T-helper 17 cell (primary cell): ENCODE measurements around the gene ATXN7L1. TPM values are rescaled to one million over a fixed set of nuclear protein-coding genes. Genes with fewer than 3 reads are reported as not detected.

ENCODE experiments used
- ATAC-seq: fragments of 150-1000 bp; cut with Tn5 transposase; 2 replicates; pipeline ENCODE4 v1.10.0; 2021; ENCODE audit warnings: mild to moderate bottlenecking, moderate library complexity
- DNase-seq, 3 donors: peaks; one replicate each; pipeline versions ENCODE4 v3.0.0 to v3.0.0-alpha.2; 2020 to 2021
- H3K9me3 ChIP-seq: one replicate; pipeline ENCODE4 v1.7.0; 2013; ENCODE audit warnings: low read length, mild to moderate bottlenecking; ENCODE audit not compliant: control insufficient read depth, poor library complexity, severe bottlenecking
- H3K27ac Mint-ChIP-seq: one replicate; pipeline ENCODE4 v1.8.0; 2022; ENCODE audit warnings: mild to moderate bottlenecking, moderate library complexity, mixed read lengths
- H3K27me3 Mint-ChIP-seq: one replicate; pipeline ENCODE4 v1.8.0; 2022; ENCODE audit warnings: mixed read lengths
- H3K36me3 Mint-ChIP-seq: one replicate; pipeline ENCODE4 v1.8.0; 2022; ENCODE audit warnings: low read depth, mixed read lengths
- H3K4me1 Mint-ChIP-seq: one replicate; pipeline ENCODE4 v1.8.0; 2022; ENCODE audit warnings: mild to moderate bottlenecking, mixed read lengths
- H3K4me3 Mint-ChIP-seq: one replicate; pipeline ENCODE4 v1.8.0; 2022; ENCODE audit warnings: mild to moderate bottlenecking, moderate library complexity, mixed read lengths
- total RNA-seq, 4 donors: library from RNA in 2 of 4; stranded (reverse) in 2 of 4; gene quantifications; one replicate each; pipeline ENCODE4 v1.2.3 and lab custom pipeline; 2022 to 2026

Gene ATXN7L1
- total RNA-seq, 2 donors from 2014 or later: 36.6 to 45.7 TPM

DNA sequence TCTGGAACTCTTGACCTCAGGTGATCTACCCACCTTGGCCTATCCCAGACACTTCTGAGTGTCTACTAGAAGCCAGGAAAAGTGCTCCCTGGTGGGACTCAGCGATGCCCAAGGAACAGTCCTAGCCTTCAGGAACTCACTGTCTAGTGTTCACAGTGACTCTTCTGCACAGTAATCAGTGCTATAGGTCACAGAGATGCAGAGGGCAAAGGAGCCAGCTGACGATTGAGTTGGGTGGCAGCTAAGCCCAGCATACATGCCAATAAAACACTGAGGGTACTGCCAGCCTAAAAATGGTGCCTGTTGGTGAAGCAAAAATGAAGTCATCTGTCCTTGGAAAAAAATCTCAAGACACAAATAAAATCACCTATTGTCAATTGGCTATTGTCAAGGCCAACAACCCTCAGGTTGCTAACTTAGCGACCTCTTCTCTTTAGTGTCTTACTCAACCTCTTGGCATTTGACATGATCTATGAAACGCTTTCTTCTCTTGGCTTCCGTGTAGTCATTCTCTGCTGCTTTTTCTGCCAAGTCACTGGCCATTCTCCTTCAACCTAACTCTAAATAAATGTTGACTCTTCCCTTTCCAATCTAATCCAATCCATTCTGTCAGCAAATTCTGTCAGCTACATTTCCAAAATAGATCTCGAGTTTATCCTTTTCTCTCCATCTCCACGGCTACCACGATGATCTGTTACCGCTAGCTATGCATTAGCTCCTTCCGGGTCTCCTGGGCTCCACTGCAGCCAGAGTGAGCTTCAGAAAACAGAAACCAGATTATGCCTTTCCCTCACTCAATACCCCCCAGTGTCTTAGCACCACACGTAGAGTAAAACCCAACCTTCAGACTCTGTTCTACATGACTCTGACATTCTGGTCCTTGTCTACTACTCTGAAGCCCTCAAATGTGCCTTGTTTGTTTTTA is 99.2 kb downstream of the ATXN7L1 start:
- peaks cover 5% of the 10 kb centered on the region for H3K36me3 Mint-ChIP-seq
- H3K9me3 ChIP-seq: no peaks in the 10 kb centered on the region
- no peak for DNase-seq
- H3K27me3 Mint-ChIP-seq: no peaks in the 10 kb centered on the region
- H3K4me1 Mint-ChIP-seq: peaks cover 5% of the 10 kb centered on the region
- no peak for ATAC-seq
- no peak overlapping the region for H3K27ac Mint-ChIP-seq
- H3K4me3 Mint-ChIP-seq: no peak overlapping the region

DNA sequence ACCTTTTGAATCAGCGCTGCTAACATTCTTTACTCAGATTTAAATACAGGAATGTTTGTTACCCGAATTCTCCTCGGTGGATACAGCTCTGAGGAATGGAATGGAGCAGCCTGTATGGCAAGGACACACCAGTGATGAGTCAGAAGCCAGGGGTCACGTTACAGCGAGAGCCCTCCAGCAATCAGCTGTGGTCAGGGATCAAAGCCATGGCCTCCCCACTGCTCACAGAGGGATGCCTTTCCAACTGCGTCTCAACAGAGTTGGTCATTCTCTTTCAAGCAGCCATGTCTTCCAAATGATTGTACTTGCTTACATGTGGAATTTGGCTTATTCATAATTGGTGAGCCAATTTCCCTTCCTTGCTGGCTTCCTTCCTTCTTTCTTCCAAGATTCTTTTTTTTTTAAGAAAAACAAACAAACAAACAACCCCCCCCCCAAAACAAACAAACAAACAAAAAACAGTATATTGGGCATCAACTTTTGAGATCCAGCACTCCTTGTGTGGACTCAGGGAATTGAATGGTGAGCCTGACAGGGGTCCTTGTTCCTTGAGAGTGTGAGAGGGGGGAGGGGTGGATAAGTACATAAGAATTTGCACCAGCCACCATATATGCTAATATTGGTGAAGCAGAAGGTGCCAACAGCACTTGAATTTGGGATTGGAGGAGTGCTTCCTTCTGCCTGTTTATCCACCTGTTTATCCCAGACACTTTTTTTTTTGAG is 100.2 kb downstream of the ATXN7L1 start:
- Mint-ChIP-seq H3K27me3 (no peaks in the 10 kb centered on the region), H3K4me3 (no peak overlapping the region), H3K27ac (no peak overlapping the region), H3K4me1 (peaks cover 5% of the 10 kb centered on the region), H3K36me3 (peaks cover 5% of the 10 kb centered on the region)
- ATAC-seq (no peak), DNase-seq (no peak)
- H3K9me3 ChIP-seq: no peaks in the 10 kb centered on the region

DNA sequence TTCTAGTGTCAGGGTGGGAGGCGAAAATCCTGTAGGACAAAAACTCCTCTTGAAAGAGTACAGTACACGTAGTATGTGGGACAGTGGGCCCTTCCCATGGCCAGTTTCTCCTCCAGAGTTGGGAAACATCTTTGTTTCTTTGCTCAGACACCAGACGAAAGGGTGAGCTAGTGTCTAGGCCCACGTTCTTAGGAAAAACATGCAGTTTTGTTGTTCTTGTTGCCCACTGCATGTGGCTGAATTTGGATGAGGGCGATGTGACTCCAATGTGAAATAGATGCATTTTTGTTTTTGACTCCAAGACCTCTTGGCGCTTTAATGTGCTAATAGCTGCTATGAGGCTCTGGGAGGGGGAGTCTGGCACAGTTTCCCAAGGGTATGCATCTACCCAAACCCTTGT is 100.8 kb downstream of the ATXN7L1 start:
- Mint-ChIP-seq H3K4me3 (no peak overlapping the region), H3K27me3 (no peaks in the 10 kb centered on the region), H3K27ac (no peak overlapping the region), H3K36me3 (peaks cover 5% of the 10 kb centered on the region), H3K4me1 (peaks cover 3% of the 10 kb centered on the region)
- no peaks in the 10 kb centered on the region for H3K9me3 ChIP-seq
- ATAC-seq (no peak), DNase-seq (no peak)

DNA sequence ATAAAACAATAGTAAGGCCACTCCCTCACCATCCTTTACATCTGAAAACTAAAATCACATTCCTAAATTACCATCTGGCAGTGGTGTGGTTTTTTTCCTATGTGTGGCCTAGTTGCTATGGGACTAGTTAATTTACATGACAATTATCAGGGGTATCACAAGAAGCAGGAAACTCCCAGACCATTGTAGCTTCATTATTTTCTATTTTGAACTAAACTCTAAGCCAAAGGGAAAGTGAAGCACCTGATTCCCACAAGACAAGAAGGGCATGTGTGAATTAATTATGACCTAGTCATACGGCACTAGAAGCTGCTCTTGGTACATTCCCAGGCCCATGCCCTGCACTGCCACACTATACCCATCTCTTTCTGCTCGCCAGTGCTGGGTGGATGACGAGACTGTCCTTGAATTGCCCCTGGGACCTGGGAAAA is 103.4 kb downstream of the ATXN7L1 start:
- H3K9me3 ChIP-seq: no peaks in the 10 kb centered on the region
- H3K4me3 Mint-ChIP-seq: no peak overlapping the region
- peaks cover 5% of the 10 kb centered on the region for H3K36me3 Mint-ChIP-seq
- H3K27me3 Mint-ChIP-seq: peaks cover 2% of the 10 kb centered on the region
- ATAC-seq (no peak), DNase-seq (no peak)
- no peak overlapping the region for H3K27ac Mint-ChIP-seq
- peaks cover 3% of the 10 kb centered on the region for H3K4me1 Mint-ChIP-seq

DNA sequence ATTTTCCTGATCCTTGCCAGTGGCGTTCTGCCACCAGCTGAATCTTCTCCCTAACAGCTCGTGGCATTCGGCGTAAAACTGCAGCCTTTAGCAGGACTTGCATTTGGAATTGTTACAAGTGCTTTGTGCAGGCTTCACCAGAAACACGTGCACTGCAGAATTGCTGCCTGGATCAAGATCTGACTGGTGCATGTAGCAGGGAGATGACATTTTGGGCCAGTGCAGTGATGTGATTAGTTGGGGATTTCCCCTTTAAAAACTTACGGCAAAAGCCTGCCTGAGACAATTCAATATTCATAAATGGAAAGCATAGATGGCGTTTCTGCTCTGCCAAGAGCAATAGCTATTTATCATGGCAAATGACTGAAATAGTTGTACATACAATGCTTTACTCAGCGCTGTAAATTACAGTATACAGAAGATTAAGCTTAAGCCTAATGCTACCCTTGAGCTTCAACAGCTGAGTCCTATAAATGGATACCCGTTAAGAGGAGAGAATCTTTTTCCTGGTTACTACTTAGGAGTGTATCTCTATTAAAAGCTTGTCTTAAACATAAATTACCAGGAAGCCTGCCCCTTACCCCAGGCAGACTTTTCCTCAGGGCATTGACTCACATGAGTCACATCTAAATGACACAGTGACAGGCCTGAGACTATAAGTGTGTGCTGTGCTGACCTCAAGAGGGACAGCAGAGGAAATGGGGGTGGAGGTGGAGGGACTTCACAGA is 106.3 kb downstream of the ATXN7L1 start:
- H3K4me3 Mint-ChIP-seq: no peak overlapping the region
- H3K9me3 ChIP-seq: no peaks in the 10 kb centered on the region
- peaks cover 19% of the 10 kb centered on the region for H3K4me1 Mint-ChIP-seq
- H3K27me3 Mint-ChIP-seq: peaks cover 10% of the 10 kb centered on the region
- H3K27ac Mint-ChIP-seq: no peak overlapping the region
- H3K36me3 Mint-ChIP-seq: no peaks in the 10 kb centered on the region
- no peak for DNase-seq
- ATAC-seq: peak; percentile 50

DNA sequence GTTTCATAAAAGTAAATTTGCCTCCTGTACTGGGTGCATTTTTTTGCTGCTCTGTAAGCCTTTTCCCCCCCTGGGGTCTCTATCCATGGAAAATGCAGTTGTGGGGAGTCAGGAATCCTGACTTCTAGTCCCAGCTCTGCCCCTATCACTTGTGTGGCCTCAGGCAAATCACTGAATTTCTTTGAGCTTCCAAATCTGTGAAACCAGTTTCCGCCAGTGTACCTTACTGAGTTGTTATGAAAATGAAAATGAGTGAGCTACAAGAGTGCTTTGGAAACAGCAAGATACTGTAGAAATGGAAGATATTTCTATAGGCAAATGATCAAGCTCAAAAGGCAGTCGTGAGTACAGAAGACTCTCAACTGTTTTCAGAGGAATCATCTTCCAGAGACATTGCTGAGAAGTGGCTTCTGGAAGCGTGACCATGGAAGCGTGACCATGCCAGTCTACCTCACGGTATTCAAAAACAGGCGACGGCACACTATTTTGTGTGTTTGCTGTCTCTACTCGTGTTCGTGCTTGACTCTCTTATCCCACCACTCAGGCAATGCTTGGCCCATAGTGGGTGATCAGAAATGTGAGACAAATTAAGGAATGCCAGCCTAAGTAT is 107.4 kb downstream of the ATXN7L1 start:
- peaks cover 10% of the 10 kb centered on the region for H3K27me3 Mint-ChIP-seq
- DNase-seq (no peak), ATAC-seq (no peak)
- no peaks in the 10 kb centered on the region for H3K9me3 ChIP-seq
- H3K27ac Mint-ChIP-seq: no peak overlapping the region
- H3K4me3 Mint-ChIP-seq: no peak overlapping the region
- H3K36me3 Mint-ChIP-seq: no peaks in the 10 kb centered on the region
- H3K4me1 Mint-ChIP-seq: peaks cover 19% of the 10 kb centered on the region

DNA sequence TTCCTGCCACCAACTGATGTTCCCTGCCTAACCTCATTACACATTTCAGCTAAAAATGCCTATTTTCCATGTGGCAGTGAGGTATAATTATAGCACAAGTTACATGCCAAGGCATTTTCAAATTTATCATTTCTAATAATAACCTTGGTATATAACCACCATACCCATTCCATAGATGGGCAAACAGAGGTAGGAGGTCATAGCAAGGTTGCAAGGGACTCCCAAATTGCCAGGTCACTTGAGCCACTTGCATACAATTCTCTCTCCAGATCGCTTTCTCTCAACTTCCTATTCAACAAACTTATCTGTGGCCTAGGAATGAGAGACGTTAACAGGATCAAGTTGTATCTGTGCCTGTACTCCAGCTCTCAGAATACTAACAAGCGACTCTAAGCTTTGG is 108.3 kb downstream of the ATXN7L1 start:
- no peak overlapping the region for H3K27ac Mint-ChIP-seq
- peaks cover 16% of the 10 kb centered on the region for H3K4me1 Mint-ChIP-seq
- no peaks in the 10 kb centered on the region for H3K9me3 ChIP-seq
- H3K27me3 Mint-ChIP-seq: peaks cover 10% of the 10 kb centered on the region
- DNase-seq: no peak
- no peaks in the 10 kb centered on the region for H3K36me3 Mint-ChIP-seq
- no peak for ATAC-seq
- no peak overlapping the region for H3K4me3 Mint-ChIP-seq

DNA sequence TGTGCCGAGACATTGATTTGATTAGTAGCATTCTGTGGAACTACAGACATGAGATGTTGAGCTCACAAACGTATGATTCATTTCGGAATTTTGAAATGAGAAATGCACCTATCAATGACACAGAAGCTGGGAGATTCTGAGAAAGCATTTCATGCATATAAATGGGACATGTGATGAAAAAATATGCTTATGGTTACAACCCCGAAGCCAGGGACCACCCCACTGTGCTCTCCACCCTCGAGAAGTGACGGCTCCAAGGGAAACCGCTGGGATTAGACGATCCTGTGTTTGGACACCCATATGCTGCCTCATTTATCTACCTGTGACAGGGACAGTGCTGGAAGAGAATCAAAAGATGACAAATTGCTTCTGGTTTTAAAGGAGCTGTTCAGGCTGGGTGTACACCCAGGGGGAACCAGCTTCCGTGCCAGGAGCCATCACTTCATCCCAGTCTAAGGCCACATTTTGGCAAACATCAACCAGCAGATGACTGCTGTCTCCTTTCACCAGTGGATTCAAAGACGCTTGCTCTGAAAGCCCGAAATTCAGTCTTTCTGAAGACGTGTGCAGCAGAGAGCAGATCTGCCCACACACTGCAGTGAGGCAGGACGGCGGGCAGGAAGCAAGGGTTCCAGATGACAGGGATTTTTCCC is 109.9 kb downstream of the ATXN7L1 start:
- DNase-seq: no peak
- Mint-ChIP-seq H3K4me3 (peak overlapping the region; percentile 39), H3K27ac (peak overlapping the region; percentile 21), H3K4me1 (peaks cover 21% of the 10 kb centered on the region), H3K27me3 (peaks cover 10% of the 10 kb centered on the region), H3K36me3 (no peaks in the 10 kb centered on the region)
- H3K9me3 ChIP-seq: no peaks in the 10 kb centered on the region
- ATAC-seq: no peak

DNA sequence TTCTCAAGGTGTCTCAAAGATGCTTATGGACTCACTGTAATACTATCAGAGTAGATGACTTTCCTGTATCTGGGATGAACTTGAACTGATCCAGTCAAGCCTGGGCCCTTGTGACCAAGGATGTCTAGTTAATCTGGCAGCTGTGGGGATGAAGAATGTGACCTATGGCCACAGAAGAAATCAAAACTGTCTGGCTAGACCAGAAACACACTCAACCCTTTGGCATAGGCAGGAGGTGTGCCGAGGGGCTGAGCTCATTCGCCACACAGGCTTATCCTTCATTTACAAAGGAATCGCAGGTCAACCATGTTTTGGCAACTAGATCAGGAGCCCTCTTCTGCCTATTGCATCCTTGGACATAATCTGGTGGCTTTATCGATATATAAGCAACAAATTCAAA is 110.6 kb downstream of the ATXN7L1 start:
- peaks cover 10% of the 10 kb centered on the region for H3K27me3 Mint-ChIP-seq
- DNase-seq (no peak), ATAC-seq (no peak)
- H3K4me3 Mint-ChIP-seq: no peak overlapping the region
- peaks cover 28% of the 10 kb centered on the region for H3K4me1 Mint-ChIP-seq
- H3K27ac Mint-ChIP-seq: peak overlapping the region; percentile 21
- H3K9me3 ChIP-seq: no peaks in the 10 kb centered on the region
- H3K36me3 Mint-ChIP-seq: no peaks in the 10 kb centered on the region

DNA sequence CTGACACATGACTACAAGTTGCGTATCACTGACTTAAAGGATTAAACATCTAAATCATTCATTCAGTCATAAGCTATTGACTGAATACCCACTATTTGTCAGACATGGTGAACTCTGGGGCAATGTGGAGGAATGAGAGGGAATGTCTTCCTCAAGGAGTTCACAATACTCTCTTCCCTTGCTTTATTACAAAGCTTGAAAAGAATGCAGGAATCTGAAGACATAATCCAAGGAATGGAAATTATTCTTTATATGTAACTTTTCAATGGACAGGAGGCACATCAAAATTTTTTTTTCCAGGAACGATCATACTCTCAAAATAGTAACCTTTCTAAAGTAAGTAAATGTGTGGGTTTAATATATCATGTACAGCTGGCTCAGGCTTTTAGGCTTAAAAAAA is 111.9 kb downstream of the ATXN7L1 start:
- Mint-ChIP-seq H3K27me3 (peaks cover 10% of the 10 kb centered on the region), H3K36me3 (no peaks in the 10 kb centered on the region), H3K4me3 (no peak overlapping the region), H3K4me1 (peaks cover 39% of the 10 kb centered on the region), H3K27ac (no peak overlapping the region)
- H3K9me3 ChIP-seq: no peaks in the 10 kb centered on the region
- no peak for ATAC-seq
- no peak for DNase-seq

DNA sequence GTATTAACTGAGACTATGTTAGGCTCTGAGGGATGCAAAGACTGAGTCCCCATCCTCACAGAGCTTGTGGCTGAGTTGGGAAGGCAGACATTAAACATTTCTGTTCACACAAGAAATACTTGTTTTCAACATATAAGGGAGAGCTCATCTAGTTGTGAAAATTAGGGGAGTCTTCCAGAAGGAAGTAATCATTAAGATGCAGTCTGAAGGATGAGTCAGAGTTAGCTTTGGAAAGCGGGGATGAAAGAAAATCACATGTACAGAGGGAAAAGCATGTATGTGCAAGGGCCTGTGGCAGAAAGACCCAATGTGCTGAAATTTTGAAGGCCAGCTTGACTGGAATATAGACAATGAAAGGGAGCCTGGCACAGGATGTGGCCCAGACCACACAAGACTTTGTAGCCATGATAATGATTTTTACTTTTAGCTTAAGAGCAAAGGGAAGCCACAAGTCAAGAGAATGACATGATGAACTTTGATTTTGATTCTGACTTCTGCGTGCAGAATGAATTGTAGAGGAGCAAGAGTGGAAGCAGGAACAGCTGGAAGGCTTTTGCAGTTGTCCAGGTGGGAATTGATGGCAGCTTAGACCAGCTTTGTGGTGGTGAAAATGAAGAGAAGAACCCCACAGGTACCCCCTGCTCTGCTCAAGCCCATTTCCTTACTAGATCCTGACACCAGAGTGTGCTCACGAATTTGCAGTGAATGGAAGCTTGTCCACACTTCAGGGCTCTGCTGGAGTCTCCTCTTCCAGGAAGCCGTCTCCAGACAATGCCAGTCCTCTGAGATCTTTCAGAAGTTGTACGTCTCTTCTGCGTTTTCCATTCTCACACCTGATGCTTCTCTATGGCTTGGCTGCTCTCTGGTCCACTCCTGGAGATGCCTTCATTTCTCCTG is 115.6 kb downstream of the ATXN7L1 start:
- no peaks in the 10 kb centered on the region for H3K36me3 Mint-ChIP-seq
- DNase-seq (no peak), ATAC-seq (peak; percentile 82)
- H3K4me3 Mint-ChIP-seq: peak overlapping the region; percentile 61
- H3K27me3 Mint-ChIP-seq: no peaks in the 10 kb centered on the region
- H3K4me1 Mint-ChIP-seq: peaks cover 33% of the 10 kb centered on the region
- peak overlapping the region; percentile 83 for H3K27ac Mint-ChIP-seq
- no peaks in the 10 kb centered on the region for H3K9me3 ChIP-seq
